Measurements from ENCODE around the gene TUBB6.

Gene TUBB6

GRCh38 chr18:12315911-12316310, 7.9 kb downstream of the TUBB6 start:
- no peak for DNase-seq

DNA sequence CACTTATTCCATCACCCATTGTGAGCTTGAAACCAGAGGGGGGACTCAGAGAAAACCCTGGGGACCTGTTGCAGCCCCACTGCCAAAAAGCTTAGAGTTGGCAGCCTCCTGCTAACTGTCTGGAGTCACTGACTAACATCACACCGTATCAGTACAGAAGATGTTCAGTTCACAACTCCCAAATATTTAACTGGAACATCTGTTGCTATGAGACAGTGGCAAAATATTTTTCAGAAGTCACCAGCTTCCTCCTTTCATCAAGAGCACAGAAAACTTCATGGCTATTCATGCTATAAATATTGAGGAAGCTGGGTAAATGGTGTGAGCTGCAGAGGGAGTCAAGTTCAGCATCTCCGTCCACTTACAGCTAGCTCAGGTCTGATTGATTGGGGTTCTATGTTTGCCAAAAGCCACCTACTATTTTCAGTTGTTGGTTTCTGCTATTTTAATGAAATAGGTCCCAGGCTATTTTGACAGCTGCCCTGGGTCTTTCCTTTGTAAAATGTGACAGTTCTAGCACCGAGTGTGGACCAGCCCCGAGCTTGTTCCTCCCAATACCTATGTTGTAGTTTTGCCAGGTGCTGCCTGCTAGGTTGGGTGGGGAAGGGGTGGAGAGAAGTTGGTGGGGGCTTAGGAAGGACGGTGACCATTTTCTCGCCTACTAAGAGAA, 9.8 kb downstream of the TUBB6 start:
- no peak for DNase-seq

GRCh38 chr18:12318334-12318697, 10.3 kb downstream of the TUBB6 start:
- DNase-seq: no peak

GRCh38 chr18:12318857-12319256, 10.8 kb downstream of the TUBB6 start:
- no peak for DNase-seq

- no peak for DNase-seq
These were observed 13.3 kb downstream of the TUBB6 start for GRCh38 chr18:12321333-12321732.

DNA sequence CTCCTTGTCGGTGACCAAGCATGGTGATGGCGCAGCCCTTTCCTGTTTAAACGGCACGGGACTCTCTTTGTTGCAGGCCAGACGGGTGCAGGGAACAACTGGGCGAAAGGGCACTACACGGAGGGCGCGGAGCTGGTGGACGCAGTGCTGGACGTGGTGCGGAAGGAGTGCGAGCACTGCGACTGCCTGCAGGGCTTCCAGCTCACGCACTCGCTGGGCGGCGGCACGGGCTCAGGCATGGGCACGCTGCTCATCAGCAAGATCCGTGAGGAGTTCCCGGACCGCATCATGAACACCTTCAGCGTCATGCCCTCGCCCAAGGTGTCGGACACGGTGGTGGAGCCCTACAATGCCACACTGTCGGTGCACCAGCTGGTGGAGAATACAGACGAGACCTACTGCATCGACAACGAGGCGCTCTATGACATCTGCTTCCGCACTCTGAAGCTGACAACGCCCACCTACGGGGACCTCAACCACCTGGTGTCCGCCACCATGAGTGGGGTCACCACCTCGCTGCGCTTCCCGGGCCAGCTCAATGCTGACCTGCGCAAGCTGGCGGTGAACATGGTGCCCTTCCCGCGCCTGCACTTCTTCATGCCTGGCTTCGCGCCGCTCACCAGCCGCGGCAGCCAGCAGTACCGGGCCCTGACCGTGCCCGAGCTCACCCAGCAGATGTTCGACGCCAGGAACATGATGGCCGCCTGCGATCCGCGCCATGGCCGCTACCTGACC, 17.1 kb downstream of the TUBB6 start:
- no peak for DNase-seq

GRCh38 chr18:12325726-12326245, 17.7 kb downstream of the TUBB6 start:
- no peak for DNase-seq

GRCh38 chr18:12326711-12327460, 18.8 kb downstream of the TUBB6 start:
- DNase-seq: no peak

- DNase-seq: peak; percentile 20 to 35
These were observed 19.6 kb downstream of the TUBB6 start for GRCh38 chr18:12327510-12328178.

DNA sequence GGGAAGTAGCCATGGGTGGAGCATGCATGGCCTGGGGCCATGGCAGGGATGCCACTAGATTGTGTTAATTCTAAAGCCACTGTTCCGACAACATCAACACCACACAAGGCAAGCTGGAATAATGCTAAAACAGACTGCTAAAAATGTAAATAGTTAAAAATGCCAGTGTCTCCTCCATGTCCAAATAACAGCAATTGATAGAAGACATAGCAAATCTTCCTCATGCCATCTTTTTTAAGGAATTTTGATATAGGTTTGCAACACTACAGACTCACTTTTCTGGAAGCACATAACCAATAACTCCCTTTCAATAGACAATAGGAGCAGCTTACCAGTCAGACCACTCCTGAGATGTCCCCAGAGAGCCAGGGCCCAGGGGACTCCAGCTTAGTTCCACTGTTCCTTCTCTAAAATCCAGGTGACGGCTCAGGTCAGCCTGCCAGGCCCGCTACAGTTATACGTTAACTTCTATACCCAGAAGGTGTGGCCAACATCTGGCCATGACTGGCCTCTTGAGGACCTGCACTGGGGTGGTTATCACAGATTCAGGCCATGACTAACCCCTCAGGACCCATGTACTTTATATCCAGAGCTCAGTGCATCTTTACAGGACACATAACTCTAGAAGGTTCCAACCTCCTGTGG, 20.3 kb downstream of the TUBB6 start:
- DNase-seq: no peak

GRCh38 chr18:12329125-12329698, 21.2 kb downstream of the TUBB6 start:
- no peak for DNase-seq

DNA sequence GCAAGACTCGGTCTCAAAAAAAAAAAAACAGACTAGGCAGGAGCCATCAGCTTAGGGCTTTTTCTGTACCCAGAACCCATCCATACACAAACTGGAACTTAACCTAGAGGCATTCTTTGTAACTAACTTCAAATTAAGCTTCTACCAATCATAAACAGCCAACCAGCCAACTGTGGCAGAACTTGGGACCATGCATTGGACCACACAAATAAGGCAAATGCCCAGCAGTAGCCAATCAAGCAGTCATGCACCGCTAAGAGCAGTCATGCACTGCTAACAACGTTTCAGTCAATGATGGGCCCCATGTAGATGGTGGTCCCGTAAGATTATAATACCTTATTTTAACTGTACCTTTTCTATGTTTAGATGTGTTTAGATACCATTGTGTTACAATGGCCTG, 22.7 kb downstream of the TUBB6 start:
- no peak for DNase-seq

- DNase-seq: no peak
These were observed 25.7 kb downstream of the TUBB6 start for GRCh38 chr18:12333506-12334290.

DNA sequence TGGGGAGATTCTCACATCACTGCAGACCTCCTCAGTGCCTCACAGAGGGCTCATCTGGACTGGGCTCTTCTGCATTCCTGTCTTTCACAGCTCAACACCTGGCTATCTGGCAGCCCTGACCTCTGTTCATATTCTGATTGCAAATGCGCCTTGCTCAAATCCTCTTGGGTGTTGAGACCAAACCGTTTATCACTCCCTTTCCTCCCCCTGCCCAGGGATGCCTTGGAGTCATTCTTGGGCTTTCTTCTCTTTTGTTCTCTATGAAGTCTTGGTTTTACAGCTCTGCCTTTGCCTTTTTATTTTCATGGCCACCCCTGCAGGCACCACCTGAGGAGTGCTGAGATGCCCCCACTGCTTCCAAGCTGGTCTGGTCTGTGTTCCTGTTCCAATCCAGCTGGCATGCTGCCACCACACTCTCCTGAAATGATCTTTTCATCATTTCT, 26.3 kb downstream of the TUBB6 start:
- DNase-seq: peak in 1 of 2 experiments; percentile 13

GRCh38 chr18:12334863-12335262, 26.8 kb downstream of the TUBB6 start:
- no peak for DNase-seq

GRCh38 chr18:12335503-12335902, 27.5 kb downstream of the TUBB6 start:
- DNase-seq: no peak

DNA sequence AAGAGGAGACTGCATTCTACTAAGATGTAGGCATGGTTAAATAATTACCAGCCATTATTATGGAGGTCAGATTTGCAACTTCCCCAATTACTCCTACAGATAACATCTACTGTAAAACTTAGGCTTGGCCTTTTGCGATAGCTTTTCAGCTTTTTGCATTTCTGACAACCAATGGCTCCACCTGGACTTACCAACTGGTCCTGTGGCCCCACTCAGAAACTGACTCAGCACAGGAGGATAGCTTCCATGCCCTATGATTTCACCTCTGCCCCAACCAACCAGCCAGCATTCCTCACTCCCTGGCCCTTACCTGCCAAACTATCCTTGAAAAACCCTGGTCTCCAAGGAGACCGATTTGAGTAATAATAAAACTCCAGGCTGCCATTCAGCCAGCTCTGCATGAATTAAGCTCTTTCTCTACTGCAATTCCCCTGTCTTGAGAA, 28.2 kb downstream of the TUBB6 start:
- no peak for DNase-seq

GRCh38 chr18:12336887-12337286, 28.8 kb downstream of the TUBB6 start:
- no peak for DNase-seq

GRCh38 chr18:12338382-12338781, 30.3 kb downstream of the TUBB6 start:
- DNase-seq: no peak

DNA sequence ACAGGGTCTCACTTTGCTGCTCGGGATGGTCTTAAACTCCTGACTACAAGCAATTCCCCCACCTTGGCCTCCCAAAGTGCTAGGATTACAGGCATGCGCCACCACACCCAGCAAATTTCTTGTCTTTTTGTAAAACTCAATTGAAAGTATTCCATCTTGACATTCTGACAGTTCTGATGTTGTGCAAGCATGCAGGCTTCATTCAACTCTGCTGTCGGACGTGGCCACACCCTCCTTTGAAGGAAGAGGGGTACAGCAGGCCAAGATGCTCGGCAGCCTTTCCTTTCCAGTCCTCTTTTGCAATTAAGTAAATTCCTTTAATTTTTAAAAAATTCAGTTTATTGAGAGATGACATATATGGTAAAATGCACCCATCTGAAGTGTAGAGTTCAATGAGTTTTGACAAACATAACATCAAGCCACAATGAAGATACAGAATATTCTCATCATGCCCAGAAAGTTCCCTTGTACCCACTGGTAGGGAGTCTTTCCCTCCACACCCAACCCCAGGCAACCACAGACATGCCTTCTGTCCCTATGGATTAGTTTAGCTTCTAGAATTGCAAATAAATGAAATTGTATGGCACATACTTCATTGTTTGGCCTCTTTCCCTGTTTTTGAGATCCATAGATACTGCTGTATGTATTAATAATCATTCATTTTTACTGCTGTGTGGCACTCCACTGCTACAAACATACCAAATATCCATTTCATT, 33.1 kb downstream of the TUBB6 start:
- DNase-seq: no peak

DNA sequence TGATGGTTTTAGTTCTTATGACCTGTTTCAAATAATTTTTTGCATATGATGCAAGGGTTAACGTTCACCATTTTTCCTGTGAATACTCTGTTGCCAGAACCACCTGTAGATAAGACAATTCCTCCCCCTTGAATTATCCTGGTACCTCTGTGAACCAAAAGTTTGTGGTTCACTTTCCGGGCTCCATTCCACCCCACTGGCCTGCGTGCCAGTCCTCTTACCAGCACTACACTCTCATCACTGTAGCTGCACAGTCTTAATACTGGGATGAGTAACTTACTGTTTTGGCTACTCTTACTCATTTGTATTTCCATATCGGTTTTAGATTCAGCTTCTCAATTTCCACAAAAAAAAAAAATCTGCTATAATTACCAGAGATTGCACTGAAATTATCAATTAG, 34.6 kb downstream of the TUBB6 start:
- DNase-seq: no peak

All from NCI-H446 (cell line).